Measurements from ENCODE around the gene CDHR5.
"Not testable (repeated sequence)": the region's sequence is repeated elsewhere in the genome, so short reads cannot be mapped to it uniquely, and the experiment has no call there.

The CDHR5 gene, protein sequence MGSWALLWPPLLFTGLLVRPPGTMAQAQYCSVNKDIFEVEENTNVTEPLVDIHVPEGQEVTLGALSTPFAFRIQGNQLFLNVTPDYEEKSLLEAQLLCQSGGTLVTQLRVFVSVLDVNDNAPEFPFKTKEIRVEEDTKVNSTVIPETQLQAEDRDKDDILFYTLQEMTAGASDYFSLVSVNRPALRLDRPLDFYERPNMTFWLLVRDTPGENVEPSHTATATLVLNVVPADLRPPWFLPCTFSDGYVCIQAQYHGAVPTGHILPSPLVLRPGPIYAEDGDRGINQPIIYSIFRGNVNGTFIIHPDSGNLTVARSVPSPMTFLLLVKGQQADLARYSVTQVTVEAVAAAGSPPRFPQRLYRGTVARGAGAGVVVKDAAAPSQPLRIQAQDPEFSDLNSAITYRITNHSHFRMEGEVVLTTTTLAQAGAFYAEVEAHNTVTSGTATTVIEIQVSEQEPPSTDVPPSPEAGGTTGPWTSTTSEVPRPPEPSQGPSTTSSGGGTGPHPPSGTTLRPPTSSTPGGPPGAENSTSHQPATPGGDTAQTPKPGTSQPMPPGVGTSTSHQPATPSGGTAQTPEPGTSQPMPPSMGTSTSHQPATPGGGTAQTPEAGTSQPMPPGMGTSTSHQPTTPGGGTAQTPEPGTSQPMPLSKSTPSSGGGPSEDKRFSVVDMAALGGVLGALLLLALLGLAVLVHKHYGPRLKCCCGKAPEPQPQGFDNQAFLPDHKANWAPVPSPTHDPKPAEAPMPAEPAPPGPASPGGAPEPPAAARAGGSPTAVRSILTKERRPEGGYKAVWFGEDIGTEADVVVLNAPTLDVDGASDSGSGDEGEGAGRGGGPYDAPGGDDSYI

GRCh38 chr11:624705-625635 is at the start of gene CDHR5:
TSS of gene CDHR5 (minus strand) at chr11:624955. CDS start at chr11:624902, 53 bp downstream.
- DNase-seq = no peak

DNA sequence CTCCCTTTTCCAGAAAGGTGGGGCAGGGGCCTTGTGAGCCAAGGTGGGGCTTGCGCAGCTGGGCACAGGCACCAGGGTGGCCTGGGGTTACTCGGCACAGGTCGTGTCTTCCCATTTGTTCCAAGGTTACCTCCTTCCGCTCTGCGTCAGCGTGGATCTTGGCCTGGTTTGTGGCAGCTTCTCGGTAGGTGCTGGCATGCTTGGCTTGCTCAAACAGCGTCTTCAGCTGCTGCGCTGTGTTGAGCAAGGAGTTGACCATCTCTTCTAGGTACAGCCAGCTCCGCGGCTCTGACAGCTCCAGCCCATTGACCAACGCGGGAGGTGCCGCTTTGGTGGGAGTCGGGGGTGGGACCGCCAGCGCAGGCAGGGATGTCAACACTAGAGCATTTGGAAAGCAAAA is 49.7 kb upstream of the CDHR5 start:
- DNase-seq = peak in 1 of 14 donors; percentile 81

DNA sequence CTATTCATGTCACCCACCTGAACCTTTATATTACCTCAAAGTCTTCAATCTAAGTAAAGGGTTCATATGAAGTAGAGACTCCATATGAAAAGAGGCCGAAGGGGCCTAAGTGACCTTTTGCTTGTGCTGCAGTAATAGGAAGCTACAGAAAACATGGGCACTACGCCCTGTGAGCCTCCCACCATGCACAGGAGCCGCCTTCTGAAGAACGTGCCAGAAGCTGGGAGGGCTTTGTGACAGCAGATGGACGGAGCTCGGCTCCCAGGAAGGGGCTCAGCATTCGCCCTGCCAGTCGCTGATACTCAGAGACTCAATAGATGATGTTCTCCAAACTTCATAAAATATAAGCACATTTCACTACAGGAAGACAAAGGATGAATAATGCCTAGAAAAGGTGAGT is 49.1 kb upstream of the CDHR5 start:
- peak in 1 of 14 donors; percentile 72 for DNase-seq

DNA sequence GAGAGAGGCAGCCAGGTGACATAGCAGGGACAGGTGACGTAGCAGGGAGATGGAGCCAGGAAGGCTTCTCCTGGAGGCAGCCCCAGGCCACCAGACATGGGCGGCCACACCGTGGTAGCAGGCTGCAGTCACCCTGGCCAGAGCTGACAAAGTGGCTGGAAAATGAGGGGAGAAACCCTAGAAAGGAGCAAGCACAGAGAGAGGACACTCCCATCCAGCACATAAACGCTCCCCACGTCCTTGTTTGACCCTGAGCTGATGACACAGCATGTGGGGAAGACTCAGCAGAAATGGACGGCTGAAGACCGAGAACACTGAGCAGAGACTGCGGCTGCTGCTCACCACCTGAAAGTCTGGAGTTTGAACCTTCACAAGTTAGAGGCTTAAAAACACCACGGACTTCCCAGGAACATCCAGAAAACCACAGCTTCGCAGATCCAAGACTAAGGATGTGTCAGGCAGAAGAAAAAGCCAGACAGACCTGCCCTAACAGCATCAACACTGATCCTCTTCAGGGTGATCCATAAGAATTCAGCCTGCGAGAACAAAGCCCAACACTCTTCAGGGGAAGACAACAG is 41.0 kb upstream of the CDHR5 start:
- DNase-seq = peak in 3 of 14 donors; percentile 32 to 82 (median 46)

- no peak for DNase-seq
These were observed 40.4 kb upstream of the CDHR5 start for GRCh38 chr11:665062-665703.

- DNase-seq = peak in 7 of 14 donors; percentile 11 to 68 (median 31)
These were observed 38.0 kb upstream of the CDHR5 start for GRCh38 chr11:662689-663274.

GRCh38 chr11:660681-661444 is 36.1 kb upstream of the CDHR5 start:
- DNase-seq = peak in 1 of 14 donors; percentile 54

GRCh38 chr11:660281-660680 is 35.5 kb upstream of the CDHR5 start:
- no peak for DNase-seq

GRCh38 chr11:659532-660085 is 34.9 kb upstream of the CDHR5 start:
- DNase-seq = no peak

DNA sequence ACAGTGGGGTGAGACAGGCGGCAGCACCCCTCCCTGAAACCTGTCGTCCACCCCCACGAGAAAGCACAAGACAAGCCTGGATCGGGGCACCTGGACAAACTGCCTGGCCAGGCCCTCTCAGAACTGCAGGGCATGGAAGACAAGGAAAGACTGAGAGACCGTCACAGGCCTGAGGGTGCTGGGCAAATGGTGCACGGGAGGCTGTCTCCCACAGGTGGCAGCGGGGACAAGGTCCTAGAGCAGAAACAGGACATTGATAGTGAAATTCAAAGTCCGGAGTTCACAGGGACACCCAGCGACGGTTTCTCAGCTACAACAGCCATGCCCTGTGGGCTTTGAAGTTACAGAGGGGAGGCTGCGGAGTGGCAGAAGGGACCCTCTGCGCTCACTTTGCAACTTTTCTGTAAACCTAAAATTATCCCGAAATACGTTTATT is 33.0 kb upstream of the CDHR5 start:
- no peak for DNase-seq

DNA sequence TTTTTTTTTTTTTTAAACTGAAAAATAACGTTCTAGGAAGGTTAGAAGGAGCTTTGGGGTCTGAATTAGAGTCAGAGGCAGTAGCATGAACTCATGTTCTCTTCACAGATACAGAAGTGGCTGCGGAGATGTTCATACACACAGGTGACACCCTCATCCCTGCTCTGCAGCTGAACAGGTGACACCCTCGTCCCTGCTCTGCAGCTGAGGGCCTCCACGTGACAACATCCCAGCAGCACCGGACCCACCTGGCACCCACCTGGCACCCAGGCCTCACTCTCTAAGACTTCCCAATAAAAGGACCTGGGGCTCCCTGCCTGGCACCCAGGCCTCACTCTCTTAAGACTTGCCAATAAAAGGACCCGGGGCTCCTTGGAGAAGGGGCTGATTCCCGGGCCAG is 32.1 kb upstream of the CDHR5 start:
- no peak for DNase-seq

GRCh38 chr11:656426-656825 is 31.7 kb upstream of the CDHR5 start:
- DNase-seq = no peak

DNA sequence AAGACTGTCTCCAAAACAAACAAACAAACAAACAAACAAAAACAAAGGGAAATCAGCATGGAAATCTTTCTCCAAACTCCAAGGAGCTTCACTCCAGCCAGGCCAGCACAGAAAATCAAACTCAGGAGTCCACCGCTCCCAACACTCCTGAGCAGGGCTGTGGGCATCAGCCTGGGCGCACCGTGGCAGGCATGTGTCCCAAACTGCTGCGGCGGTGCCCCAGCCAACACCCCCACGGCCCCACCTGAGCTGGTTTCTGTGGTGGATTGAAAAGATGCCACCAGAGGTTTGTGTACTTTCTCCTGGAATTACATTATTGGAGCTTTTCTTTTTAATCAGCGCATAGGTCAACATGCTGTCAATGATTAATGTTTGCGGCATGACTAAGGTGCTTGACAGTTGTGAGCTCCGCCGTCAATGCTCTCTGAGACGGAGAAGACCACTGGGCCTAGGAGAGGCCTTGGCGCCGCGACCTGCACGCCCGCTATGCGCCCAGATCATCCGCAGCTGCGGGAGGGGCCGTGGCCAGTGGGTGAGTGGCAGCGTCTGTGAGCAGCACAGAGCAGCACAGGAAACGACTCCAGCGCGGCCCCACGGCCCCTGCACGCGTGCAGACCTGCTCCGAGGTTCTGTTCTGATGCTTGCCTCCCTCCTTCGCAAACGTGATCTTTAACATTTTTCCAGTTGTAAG is 30.4 kb upstream of the CDHR5 start:
- no peak for DNase-seq

DNA sequence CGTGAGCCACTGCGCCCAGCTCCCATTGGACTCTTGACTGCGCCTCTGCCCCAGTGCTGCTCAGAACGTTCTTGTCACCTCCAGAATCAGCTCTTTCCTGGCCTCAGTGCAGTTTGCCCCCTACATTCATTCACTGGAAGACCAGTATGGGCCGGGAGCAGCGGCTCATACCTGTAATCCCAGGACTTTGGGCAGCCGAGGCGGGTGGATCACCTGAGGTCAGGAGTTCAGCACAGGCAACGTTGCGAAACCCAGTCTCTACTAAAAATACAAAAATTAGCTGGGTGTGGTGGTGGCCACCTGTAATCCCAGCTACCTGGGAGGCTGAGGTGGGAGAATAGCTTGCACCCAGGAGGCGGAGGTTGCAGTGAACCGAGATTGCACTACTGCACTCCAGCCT is 29.7 kb upstream of the CDHR5 start:
- DNase-seq = not testable (repeated sequence)

DNA sequence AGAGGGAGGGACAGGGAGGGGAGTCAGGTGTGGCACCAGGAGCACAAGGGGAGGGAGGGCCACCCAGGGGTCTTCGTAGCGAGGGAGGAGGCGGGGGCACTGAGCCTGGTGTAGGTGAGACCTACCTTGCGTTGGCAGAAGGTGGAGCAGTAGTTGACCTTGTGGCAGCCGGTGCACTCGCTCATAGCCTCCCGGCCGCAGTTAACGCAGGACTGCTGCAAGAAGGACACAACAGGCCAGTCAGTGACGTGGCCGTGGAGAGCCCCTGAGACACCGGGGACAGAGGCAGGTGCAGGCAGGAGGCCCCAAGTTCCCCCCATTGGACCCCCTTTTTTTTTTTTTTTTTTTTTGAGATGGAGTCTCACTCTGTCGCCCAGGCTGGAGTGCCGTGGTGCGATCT is 29.1 kb upstream of the CDHR5 start:
- DNase-seq = no peak

GRCh38 chr11:653136-653535 is 28.4 kb upstream of the CDHR5 start:
- DNase-seq = not testable (repeated sequence)

GRCh38 chr11:650482-650881 is 25.7 kb upstream of the CDHR5 start:
- no peak for DNase-seq

GRCh38 chr11:647672-648158 is 23.0 kb upstream of the CDHR5 start:
- DNase-seq = not testable (repeated sequence)

- no peak for DNase-seq
These were observed 21.5 kb upstream of the CDHR5 start for GRCh38 chr11:646214-646613.
